WTC11 (cell line): ENCODE data around the gene CGN. TPM values are rescaled to one million over a fixed set of nuclear protein-coding genes. Genes with fewer than 3 reads are reported as not detected.

Experiments used
- ATAC-seq: fragments of 200-7000 bp; cut with Tn5 transposase; 2 replicates; pipeline ENCODE4 v1.10.0; 2021; ENCODE audit warnings: mild to moderate bottlenecking, moderate library complexity
- CTCF ChIA-PET: fragments of 300-600 bp; sonication (Branson Sonifier 250); formaldehyde crosslinking; loops from one replicate; lab custom pipeline; 2021; ENCODE audit warnings: antibody characterized with exemption; lab: Charles Lee
- POLR2A ChIA-PET: fragments of 350-600 bp; sonication (Branson Sonifier 250); formaldehyde crosslinking; loops from one replicate; lab custom pipeline; 2021; ENCODE audit warnings: antibody characterized with exemption; lab: Charles Lee
- DNase-seq: peaks from one replicate; pipeline ENCODE4 v3.0.0; 2021; ENCODE audit warnings: low spot score
- H3K27ac Mint-ChIP-seq: 2 replicates; pipeline ENCODE4 v1.8.0; 2021; ENCODE audit warnings: mixed read lengths
- H3K27me3 Mint-ChIP-seq: 2 replicates; pipeline ENCODE4 v1.8.0; 2021; ENCODE audit warnings: low read depth, mild to moderate bottlenecking, moderate library complexity, mixed read lengths
- H3K36me3 Mint-ChIP-seq: 2 replicates; pipeline ENCODE4 v1.8.0; 2021; ENCODE audit warnings: mixed read lengths
- H3K4me1 Mint-ChIP-seq: 2 replicates; pipeline ENCODE4 v1.8.0; 2022; ENCODE audit warnings: mixed read lengths
- H3K4me3 Mint-ChIP-seq: 2 replicates; pipeline ENCODE4 v1.8.0; 2021; ENCODE audit warnings: mild to moderate bottlenecking, moderate library complexity, mixed read lengths
- H3K9me3 Mint-ChIP-seq: 2 replicates; pipeline ENCODE4 v1.8.0; 2021; ENCODE audit warnings: mixed read lengths
- CREB1 ChIP-seq: sonication (generic); formaldehyde crosslinking; IDR thresholded peaks from 2 replicates; pipeline ENCODE4 v1.8.0; 2023; ENCODE audit warnings: mild to moderate bottlenecking, missing genetic modification reagents
- CTCF ChIP-seq: fragments of 200-600 bp; IDR thresholded peaks from 2 replicates; pipeline ENCODE4 v1.8.0; 2022; ENCODE audit warnings: antibody characterized with exemption
- FOXK1 ChIP-seq: sonication (generic); formaldehyde crosslinking; IDR thresholded peaks from 2 replicates; pipeline ENCODE4 v1.8.0; 2022; ENCODE audit warnings: mild to moderate bottlenecking, moderate library complexity, missing genetic modification reagents
- JAZF1 ChIP-seq: fragments of 250-450 bp; sonication (Bioruptor Pico); IDR thresholded peaks from 2 replicates; pipeline ENCODE4 v1.9.0; 2021; ENCODE audit warnings: moderate library complexity, mild to moderate bottlenecking, inconsistent platforms
- MAX ChIP-seq: sonication (generic); formaldehyde crosslinking; IDR thresholded peaks from 2 replicates; pipeline ENCODE4 v1.8.0; 2022; ENCODE audit warnings: mild to moderate bottlenecking, missing genetic modification reagents
- ZNF121 ChIP-seq: sonication (generic); formaldehyde crosslinking; IDR thresholded peaks from 2 replicates; pipeline ENCODE4 v1.8.0; 2023; ENCODE audit warnings: missing genetic modification reagents
- ZNF281 ChIP-seq: sonication (generic); formaldehyde crosslinking; IDR thresholded peaks from 2 replicates; pipeline ENCODE4 v1.8.0; 2023; ENCODE audit warnings: mild to moderate bottlenecking, missing genetic modification reagents
- ZNF425 ChIP-seq: fragments of 250-450 bp; sonication (Bioruptor Pico); conservative IDR thresholded peaks from 2 replicates; pipeline ENCODE4 v1.9.0; 2021; ENCODE audit warnings: mild to moderate bottlenecking
- total RNA-seq: library from RNA; stranded (reverse); gene quantifications from 3 replicates; pipeline ENCODE4 v1.2.3, GENCODE V29; 2021
- TF ChIP-seq, protein P1 (sequence below): sonication (generic); formaldehyde crosslinking; IDR thresholded peaks from 2 replicates; pipeline ENCODE4 v1.8.1; 2023; ENCODE audit warnings: mild to moderate bottlenecking, missing genetic modification reagents, borderline replicate concordance

CGN gene
- total RNA-seq, 1 experiment from 2014 or later = 68.7 TPM

DNA sequence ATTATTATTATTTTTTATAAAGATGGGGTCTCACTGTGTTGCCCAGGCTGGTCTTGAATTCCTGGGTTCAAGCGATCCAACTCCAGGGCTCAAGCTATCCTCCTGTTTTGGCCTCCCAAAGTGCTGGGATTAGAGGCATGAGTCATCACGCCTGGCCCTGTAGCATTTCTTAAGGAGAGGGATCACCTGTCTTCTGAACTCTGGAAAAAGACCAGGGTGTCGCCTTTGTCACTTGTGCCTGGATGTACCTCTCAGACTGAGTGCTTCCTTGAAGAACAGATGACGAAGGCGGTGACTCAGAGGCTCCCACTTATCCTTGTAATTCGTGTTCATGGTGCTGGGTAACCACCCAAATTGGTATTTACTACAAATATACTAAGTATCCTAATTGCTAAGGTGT is 2.4 kb upstream of the CGN start:
- Mint-ChIP-seq H3K4me1 (peaks cover 27% of the 10 kb centered on the region), H3K36me3 (no peaks in the 10 kb centered on the region), H3K27me3 (no peaks in the 10 kb centered on the region), H3K4me3 (no peak overlapping the region), H3K27ac (no peak overlapping the region), H3K9me3 (no peaks in the 10 kb centered on the region)
- TF ChIP-seq ZNF121 (CRISPR knock-in tag) (peak; percentile 89), FOXK1 (CRISPR knock-in tag) (no peak)
- DNase-seq (no peak), ATAC-seq (no peak)
- POLR2A ChIA-PET = no interaction called here
- CTCF ChIA-PET = no interaction called here

DNA sequence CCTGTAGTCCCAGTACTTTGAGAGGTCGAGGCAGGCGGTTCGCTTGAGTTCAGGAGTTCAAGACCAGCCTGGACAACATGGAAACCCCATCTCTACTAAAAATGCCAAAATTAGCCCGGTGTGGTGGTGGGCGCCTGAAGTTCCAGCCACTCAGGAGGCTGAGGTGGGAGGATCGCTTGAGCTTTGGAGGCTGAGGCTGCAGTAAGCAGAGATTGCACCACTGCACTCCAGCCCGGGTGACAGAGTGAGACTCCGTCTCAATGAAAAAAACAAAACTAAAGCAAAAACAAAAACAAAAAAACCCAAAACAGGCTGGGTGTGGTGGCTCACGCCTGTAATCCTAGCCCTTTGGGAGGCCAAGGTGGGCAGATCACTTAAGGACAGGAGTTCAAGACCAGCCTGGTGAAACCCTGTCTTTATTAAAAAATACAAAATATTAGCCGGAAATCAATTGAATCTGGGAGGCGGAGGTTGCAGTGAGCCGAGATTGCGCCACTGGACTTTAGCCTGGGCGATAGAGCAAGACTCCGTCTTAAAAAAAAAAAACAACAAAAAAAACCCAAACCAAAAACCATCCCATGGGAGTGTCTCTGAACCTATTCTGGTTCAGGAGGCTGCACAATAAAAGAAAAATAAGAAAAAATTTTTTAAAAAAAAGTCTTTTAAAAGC is 1.7 kb upstream of the CGN start:
- ATAC-seq = no peak
- Mint-ChIP-seq H3K27me3 (no peaks in the 10 kb centered on the region), H3K4me3 (peak overlapping the region; percentile 84), H3K4me1 (peaks cover 34% of the 10 kb centered on the region), H3K36me3 (no peaks in the 10 kb centered on the region), H3K9me3 (no peaks in the 10 kb centered on the region), H3K27ac (peak overlapping the region; percentile 27; the same call in 1 of the 2 replicates)
- DNase-seq = no peak
- ChIA-PET POLR2A (interaction anchor here (1.6 to 4.1 kb wide), 3 partner anchors 31 to 208 kb away, joined by 4 to 56 read pairs (median 7); partner anchors contain the start of gene TUFT1), CTCF (interaction anchor here (1.0 to 2.3 kb wide), 2 partner anchors 65 to 327 kb away, joined by 3 to 12 read pairs; no protein-coding TSS in a partner anchor)
- TF ChIP-seq, protein P1, sequence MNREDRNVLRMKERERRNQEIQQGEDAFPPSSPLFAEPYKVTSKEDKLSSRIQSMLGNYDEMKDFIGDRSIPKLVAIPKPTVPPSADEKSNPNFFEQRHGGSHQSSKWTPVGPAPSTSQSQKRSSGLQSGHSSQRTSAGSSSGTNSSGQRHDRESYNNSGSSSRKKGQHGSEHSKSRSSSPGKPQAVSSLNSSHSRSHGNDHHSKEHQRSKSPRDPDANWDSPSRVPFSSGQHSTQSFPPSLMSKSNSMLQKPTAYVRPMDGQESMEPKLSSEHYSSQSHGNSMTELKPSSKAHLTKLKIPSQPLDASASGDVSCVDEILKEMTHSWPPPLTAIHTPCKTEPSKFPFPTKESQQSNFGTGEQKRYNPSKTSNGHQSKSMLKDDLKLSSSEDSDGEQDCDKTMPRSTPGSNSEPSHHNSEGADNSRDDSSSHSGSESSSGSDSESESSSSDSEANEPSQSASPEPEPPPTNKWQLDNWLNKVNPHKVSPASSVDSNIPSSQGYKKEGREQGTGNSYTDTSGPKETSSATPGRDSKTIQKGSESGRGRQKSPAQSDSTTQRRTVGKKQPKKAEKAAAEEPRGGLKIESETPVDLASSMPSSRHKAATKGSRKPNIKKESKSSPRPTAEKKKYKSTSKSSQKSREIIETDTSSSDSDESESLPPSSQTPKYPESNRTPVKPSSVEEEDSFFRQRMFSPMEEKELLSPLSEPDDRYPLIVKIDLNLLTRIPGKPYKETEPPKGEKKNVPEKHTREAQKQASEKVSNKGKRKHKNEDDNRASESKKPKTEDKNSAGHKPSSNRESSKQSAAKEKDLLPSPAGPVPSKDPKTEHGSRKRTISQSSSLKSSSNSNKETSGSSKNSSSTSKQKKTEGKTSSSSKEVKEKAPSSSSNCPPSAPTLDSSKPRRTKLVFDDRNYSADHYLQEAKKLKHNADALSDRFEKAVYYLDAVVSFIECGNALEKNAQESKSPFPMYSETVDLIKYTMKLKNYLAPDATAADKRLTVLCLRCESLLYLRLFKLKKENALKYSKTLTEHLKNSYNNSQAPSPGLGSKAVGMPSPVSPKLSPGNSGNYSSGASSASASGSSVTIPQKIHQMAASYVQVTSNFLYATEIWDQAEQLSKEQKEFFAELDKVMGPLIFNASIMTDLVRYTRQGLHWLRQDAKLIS = no peak
- TF ChIP-seq MAX (CRISPR knock-in tag) (no peak), ZNF425 (CRISPR knock-in tag) (no peak), JAZF1 (CRISPR knock-in tag) (no peak), CREB1 (CRISPR knock-in tag) (no peak)

DNA sequence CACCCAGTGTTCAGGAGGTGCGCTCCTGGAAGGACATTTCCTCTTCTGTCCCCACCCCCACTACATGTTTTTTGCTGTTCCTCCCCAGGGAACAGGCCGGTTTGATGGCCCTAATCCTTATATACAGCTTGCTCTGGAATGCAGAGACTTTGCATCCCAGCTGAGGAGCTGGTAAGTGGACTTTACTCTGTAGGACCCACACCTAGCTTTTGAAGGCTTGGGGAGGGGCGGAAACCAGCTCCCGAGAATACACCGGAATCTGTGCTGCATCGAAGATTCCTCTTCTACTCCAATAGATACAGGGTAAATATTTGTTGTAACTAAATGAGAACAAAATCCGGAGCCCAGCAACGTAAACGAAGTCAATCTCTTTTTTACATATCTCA is 1.2 kb upstream of the CGN start:
- Mint-ChIP-seq H3K27ac (peak overlapping the region; percentile 97), H3K36me3 (no peaks in the 10 kb centered on the region), H3K27me3 (no peaks in the 10 kb centered on the region), H3K9me3 (no peaks in the 10 kb centered on the region), H3K4me1 (peaks cover 39% of the 10 kb centered on the region), H3K4me3 (peak overlapping the region; percentile 84)
- CTCF ChIA-PET = interaction anchor here (1.0 to 2.3 kb wide), 5 partner anchors 11 to 327 kb away, joined by 3 to 12 read pairs (median 4); no protein-coding TSS in a partner anchor
- no peak for TF ChIP-seq CTCF
- 0 out of 2 replicates have a peak, but pooled peaks have one; percentile 31 for TF ChIP-seq ZNF281
- POLR2A ChIA-PET = interaction anchor here (0.6 to 4.1 kb wide), 5 partner anchors 30 to 227 kb away, joined by 3 to 56 read pairs (median 4); partner anchors contain the start of gene TUFT1
- DNase-seq (peak; percentile 51), ATAC-seq (peak; percentile 7)
